Kidney epithelial cell (primary cell): ENCODE data around the gene CHAC1. TPM values are rescaled to one million over a fixed set of nuclear protein-coding genes. Genes with fewer than 3 reads are reported as not detected.
"Not testable (repeated sequence)": the region's sequence is repeated elsewhere in the genome, so short reads cannot be mapped to it uniquely, and the experiment has no call there.

Source experiments
- DNase-seq: peaks from one replicate; pipeline ENCODE4 v3.0.0-alpha.2; 2010; ENCODE audit warnings: low read depth
- H3K27me3 ChIP-seq: 2 replicates; pipeline ENCODE4 v1.6.0; 2011; ENCODE audit warnings: low read length; ENCODE audit not compliant: control insufficient read depth, insufficient read depth
- H3K36me3 ChIP-seq: 2 replicates; pipeline ENCODE4 v1.5.1; 2011; ENCODE audit warnings: low read length; ENCODE audit not compliant: control insufficient read depth, insufficient read depth
- H3K4me3 ChIP-seq: 2 replicates; pipeline ENCODE4 v1.5.1; 2011; ENCODE audit warnings: low read depth, mild to moderate bottlenecking, control low read depth, low read length
- CTCF ChIP-seq: IDR thresholded peaks from 2 replicates; pipeline ENCODE4 v1.5.1; 2011; ENCODE audit warnings: mild to moderate bottlenecking, moderate library complexity, low read length, control low read depth, inconsistent platforms; ENCODE audit not compliant: insufficient read depth, poor library complexity, severe bottlenecking
- total RNA-seq: library from RNA; depleted of rRNA; stranded (reverse); fragments of >200 nt; gene quantifications from 2 replicates; pipeline ENCODE4 v1.2.3, GENCODE V29; 2015

The CHAC1 gene
- total RNA-seq, 1 donor from 2014 or later: 84.4 TPM

GRCh38 chr15:40951764-40952163 lies 1.5 kb upstream of the CHAC1 start:
- no peaks in the 10 kb centered on the region for H3K27me3 ChIP-seq
- no peak overlapping the region for H3K4me3 ChIP-seq
- peaks cover 1% of the 10 kb centered on the region for H3K36me3 ChIP-seq
- no peak for TF ChIP-seq CTCF
- DNase-seq: no peak

- H3K27me3 ChIP-seq: no peaks in the 10 kb centered on the region
- H3K36me3 ChIP-seq: peaks cover 2% of the 10 kb centered on the region
- no peak for DNase-seq
- H3K4me3 ChIP-seq: peak overlapping the region; percentile 80
- TF ChIP-seq CTCF: no peak
Measured at GRCh38 chr15:40952301-40952900, 870 bp upstream of the CHAC1 start.

GRCh38 chr15:40953713-40954074 lies 423 bp downstream of the CHAC1 start:
- H3K36me3 ChIP-seq: peaks cover 2% of the 10 kb centered on the region
- no peak for DNase-seq
- H3K27me3 ChIP-seq: no peaks in the 10 kb centered on the region
- peak overlapping the region; percentile 80 for H3K4me3 ChIP-seq
- TF ChIP-seq CTCF: no peak

GRCh38 chr15:40954158-40954848 lies 1.0 kb downstream of the CHAC1 start:
- H3K36me3 ChIP-seq, DNase-seq, H3K27me3 ChIP-seq: not testable (repeated sequence)
- H3K4me3 ChIP-seq: peak overlapping the region; percentile 80

- no peak overlapping the region for H3K4me3 ChIP-seq
Measured at GRCh38 chr15:40955141-40955903, 2.1 kb downstream of the CHAC1 start.

More at GRCh38 chr15:40955141-40955903, 2.1 kb downstream of the CHAC1 start:
- DNase-seq: no peak
- H3K36me3 ChIP-seq: peaks cover 2% of the 10 kb centered on the region
- no peaks in the 10 kb centered on the region for H3K27me3 ChIP-seq
- TF ChIP-seq CTCF: no peak
